ENCODE data around the gene ITM2C.

GRCh38 chr2:230850358-230850658 is 14.4 kb upstream of the ITM2C start:
- TF ChIP-seq CTCF (conservative IDR thresholded peaks at IDR 0.05) (peak; percentile 74), ZFX (IDR thresholded peaks at IDR 0.05) (no peak)
